ENCODE results near the gene ADARB2.

ADARB2 gene

DNA sequence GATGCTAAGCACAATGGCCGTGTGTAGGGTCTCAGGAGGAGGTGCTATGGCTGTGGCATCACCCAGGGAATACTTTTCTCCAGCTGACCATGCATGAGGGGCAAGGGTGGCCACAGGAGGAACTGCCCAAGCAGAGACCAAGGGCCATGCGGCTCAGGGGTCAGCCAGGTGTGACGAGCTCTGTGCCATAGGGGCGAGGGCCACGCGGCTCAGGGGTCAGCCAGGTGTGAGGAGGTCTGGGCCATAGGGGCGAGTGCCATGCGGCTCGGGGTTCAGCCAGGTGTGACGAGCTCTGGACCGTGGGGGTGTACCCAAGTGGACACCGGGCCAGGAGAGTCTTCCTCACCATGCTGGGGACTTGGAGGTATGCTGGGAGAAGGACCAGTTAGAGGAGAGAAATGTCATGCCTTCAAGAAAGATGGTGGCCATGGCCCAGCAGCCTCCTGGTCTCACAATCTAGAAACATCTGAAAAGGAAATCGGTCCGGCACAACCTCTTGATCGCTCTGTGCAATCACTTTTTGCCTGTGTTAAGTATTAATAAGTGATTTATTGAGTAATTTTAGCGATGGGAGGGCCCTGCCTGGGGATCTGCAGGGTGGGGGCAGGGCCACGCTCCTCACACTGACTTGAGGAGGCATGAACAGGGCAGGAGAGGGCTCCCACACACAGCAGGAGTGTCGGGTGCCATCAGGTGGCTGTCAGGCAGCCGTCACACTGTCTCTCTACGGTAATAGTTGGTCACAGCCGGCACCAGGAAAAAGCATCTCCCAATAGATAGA, 265.0 kb downstream of the ADARB2 start:
- TF ChIP-seq RAD21 (IDR thresholded peaks at IDR 0.05; ENCODE audit: low read depth) (no peak), TAF1 (IDR thresholded peaks at IDR 0.05; ENCODE audit: low read depth) (no peak)

DNA sequence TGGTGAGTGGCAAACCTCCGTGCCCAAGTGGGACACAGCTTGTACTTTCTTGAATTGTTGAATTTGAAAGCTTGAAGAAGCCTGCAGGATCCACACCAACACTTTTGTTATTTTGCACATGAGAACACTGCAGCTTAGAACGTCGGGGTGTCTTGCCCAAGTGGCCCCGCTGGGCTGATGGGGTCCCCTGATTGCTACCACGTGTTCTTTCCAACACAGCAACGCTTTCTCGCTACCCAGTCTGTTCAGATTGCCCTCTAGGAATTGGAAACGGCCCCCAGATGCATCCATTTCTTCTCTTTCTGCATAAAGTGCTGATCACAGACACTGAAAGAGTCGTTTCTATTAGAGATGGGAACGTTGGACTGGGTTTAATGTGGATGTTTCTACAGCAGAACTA, 268.5 kb downstream of the ADARB2 start:
- no peak for TF ChIP-seq EGR1 (IDR thresholded peaks at IDR 0.05)
- TF ChIP-seq TAF1 (IDR thresholded peaks at IDR 0.05; ENCODE audit: low read depth), result no peak
- TF ChIP-seq, protein P1, sequence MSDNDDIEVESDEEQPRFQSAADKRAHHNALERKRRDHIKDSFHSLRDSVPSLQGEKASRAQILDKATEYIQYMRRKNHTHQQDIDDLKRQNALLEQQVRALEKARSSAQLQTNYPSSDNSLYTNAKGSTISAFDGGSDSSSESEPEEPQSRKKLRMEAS (IDR thresholded peaks at IDR 0.05), result no peak
- no peak for TF ChIP-seq EP300 (IDR thresholded peaks at IDR 0.05; ENCODE audit: borderline replicate concordance)
- TF ChIP-seq YY1 (IDR thresholded peaks at IDR 0.05; ENCODE audit: low read depth), result no peak
- no peak for TF ChIP-seq CEBPB (IDR thresholded peaks at IDR 0.05)
- no peak for TF ChIP-seq TCF12 (IDR thresholded peaks at IDR 0.05; ENCODE audit: low read depth)
- no peak for TF ChIP-seq NFIC (IDR thresholded peaks at IDR 0.05)
- TF ChIP-seq CREB1 (IDR thresholded peaks at IDR 0.05; ENCODE audit: low read depth), result no peak
- TF ChIP-seq, protein P2, sequence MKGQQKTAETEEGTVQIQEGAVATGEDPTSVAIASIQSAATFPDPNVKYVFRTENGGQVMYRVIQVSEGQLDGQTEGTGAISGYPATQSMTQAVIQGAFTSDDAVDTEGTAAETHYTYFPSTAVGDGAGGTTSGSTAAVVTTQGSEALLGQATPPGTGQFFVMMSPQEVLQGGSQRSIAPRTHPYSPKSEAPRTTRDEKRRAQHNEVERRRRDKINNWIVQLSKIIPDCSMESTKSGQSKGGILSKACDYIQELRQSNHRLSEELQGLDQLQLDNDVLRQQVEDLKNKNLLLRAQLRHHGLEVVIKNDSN (IDR thresholded peaks at IDR 0.05), result no peak
- no peak for TF ChIP-seq RAD21 (IDR thresholded peaks at IDR 0.05; ENCODE audit: low read depth)
- TF ChIP-seq, protein P3, sequence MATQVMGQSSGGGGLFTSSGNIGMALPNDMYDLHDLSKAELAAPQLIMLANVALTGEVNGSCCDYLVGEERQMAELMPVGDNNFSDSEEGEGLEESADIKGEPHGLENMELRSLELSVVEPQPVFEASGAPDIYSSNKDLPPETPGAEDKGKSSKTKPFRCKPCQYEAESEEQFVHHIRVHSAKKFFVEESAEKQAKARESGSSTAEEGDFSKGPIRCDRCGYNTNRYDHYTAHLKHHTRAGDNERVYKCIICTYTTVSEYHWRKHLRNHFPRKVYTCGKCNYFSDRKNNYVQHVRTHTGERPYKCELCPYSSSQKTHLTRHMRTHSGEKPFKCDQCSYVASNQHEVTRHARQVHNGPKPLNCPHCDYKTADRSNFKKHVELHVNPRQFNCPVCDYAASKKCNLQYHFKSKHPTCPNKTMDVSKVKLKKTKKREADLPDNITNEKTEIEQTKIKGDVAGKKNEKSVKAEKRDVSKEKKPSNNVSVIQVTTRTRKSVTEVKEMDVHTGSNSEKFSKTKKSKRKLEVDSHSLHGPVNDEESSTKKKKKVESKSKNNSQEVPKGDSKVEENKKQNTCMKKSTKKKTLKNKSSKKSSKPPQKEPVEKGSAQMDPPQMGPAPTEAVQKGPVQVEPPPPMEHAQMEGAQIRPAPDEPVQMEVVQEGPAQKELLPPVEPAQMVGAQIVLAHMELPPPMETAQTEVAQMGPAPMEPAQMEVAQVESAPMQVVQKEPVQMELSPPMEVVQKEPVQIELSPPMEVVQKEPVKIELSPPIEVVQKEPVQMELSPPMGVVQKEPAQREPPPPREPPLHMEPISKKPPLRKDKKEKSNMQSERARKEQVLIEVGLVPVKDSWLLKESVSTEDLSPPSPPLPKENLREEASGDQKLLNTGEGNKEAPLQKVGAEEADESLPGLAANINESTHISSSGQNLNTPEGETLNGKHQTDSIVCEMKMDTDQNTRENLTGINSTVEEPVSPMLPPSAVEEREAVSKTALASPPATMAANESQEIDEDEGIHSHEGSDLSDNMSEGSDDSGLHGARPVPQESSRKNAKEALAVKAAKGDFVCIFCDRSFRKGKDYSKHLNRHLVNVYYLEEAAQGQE (IDR thresholded peaks at IDR 0.05; ENCODE audit: low read depth), result no peak
- no peak for TF ChIP-seq TEAD4 (IDR thresholded peaks at IDR 0.05)
- no peak for TF ChIP-seq FOXM1 (IDR thresholded peaks at IDR 0.05; ENCODE audit: borderline replicate concordance, low read depth)

DNA sequence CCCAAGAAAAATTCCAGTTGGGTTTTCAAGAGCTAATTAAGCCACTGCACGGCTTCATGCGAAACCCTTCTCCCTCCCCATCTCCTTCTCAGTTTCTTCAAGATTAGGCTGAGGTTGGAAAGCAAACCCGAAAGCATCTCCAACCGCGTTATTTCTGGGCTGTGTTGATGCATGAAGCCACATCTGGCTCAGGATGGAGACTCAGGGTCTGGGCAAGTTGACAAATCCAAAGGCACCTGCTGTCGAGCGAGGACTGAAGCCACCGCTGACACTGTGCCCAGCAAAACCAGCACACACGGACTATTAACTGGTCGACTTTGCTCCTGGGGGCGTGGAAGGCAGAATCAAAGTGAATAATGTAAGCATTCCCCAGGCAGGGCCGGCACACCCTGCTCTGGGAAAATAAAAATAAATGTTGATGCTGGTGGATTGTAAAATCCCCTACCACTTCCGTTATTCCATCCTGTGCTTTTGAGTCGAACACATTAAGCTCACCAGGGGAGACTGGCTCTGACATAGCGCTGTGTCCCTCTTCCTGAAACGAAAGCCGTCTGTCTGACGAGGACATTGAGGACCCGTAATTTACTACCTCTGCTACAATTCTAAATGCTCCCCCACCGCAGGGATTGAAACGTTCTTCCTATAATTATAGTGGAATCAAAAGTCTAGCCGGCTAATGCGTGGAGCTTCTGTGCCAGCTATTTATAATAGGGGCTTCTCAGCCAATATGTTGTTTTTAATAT, 269.8 kb downstream of the ADARB2 start:
- TF ChIP-seq FOXM1 (IDR thresholded peaks at IDR 0.05; ENCODE audit: borderline replicate concordance, low read depth) (no peak), TCF12 (IDR thresholded peaks at IDR 0.05; ENCODE audit: low read depth) (no peak), RAD21 (IDR thresholded peaks at IDR 0.05; ENCODE audit: low read depth) (no peak), TEAD4 (IDR thresholded peaks at IDR 0.05) (no peak), CREB1 (IDR thresholded peaks at IDR 0.05; ENCODE audit: low read depth) (no peak), EGR1 (IDR thresholded peaks at IDR 0.05) (no peak), ZBTB7A (IDR thresholded peaks at IDR 0.05; ENCODE audit: low read depth) (no peak)
- TF ChIP-seq, protein P1 (IDR thresholded peaks at IDR 0.05), result no peak
- TF ChIP-seq, protein P2 (IDR thresholded peaks at IDR 0.05), result no peak
- TF ChIP-seq, protein P3 (IDR thresholded peaks at IDR 0.05; ENCODE audit: low read depth), result no peak

DNA sequence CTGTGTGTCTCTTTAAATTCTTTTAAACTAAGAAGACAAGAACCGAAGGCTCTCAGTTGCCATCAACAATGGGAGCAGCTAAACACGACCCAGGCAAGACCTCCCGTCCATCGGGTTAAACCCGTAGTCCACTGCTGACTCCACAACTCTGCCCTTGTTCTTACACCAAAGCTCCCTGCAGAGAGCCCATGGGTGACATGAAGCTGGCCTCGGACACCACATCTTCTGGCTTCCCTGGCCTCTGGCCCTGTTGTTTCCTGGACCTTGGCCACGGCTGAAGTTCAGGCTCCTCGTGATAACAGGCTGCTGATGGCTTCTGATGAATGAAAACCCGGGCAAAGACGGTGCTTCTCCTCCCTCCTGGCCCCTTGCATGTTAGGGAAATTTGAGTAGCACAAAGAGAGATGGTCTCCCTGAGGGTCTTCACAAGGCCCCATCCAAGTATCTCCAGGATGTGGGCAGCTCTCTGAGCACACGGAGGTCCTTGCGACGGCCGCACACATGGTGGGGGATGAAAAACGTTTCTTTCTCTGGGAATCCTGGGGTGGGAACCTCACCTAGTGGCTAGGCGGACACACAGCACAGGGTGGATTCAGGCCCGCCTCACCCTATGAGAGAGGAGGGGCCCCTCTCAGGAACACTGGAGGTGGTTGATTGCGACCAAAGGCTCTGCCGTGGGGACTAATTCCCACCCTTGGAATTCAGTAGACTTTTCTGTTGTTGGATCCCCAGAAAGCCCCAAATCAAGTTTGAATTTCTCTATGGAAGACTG, 271.1 kb downstream of the ADARB2 start:
- no peak for TF ChIP-seq TCF12 (IDR thresholded peaks at IDR 0.05; ENCODE audit: low read depth)
- no peak for TF ChIP-seq TAF1 (IDR thresholded peaks at IDR 0.05; ENCODE audit: low read depth)
- TF ChIP-seq ZBTB7A (IDR thresholded peaks at IDR 0.05; ENCODE audit: low read depth), result no peak
- TF ChIP-seq, protein P2 (IDR thresholded peaks at IDR 0.05), result no peak
- TF ChIP-seq CEBPB (IDR thresholded peaks at IDR 0.05), result no peak
- no peak for TF ChIP-seq NFIC (IDR thresholded peaks at IDR 0.05)
- TF ChIP-seq FOXM1 (IDR thresholded peaks at IDR 0.05; ENCODE audit: borderline replicate concordance, low read depth), result no peak
- TF ChIP-seq TEAD4 (IDR thresholded peaks at IDR 0.05), result no peak
- TF ChIP-seq, protein P1 (IDR thresholded peaks at IDR 0.05), result no peak
- TF ChIP-seq CREB1 (IDR thresholded peaks at IDR 0.05; ENCODE audit: low read depth), result no peak
- TF ChIP-seq, protein P3 (IDR thresholded peaks at IDR 0.05; ENCODE audit: low read depth), result no peak
- no peak for TF ChIP-seq RAD21 (IDR thresholded peaks at IDR 0.05; ENCODE audit: low read depth)
- TF ChIP-seq EP300 (IDR thresholded peaks at IDR 0.05; ENCODE audit: borderline replicate concordance), result no peak

Data from Ishikawa (cell line).